ENCODE measurements around the gene ZEB1. TPM values are rescaled to one million over a fixed set of nuclear protein-coding genes. Genes with fewer than 3 reads are reported as not detected.
A peak's percentile ranks its signal among the peaks of the same experiment; 100 is the strongest.
"Not testable (repeated sequence)": the region's sequence is repeated elsewhere in the genome, so short reads cannot be mapped to it uniquely, and the experiment has no call there.

Gene ZEB1
- total RNA-seq, 1 donor from 2014 or later = 121 TPM

GRCh38 chr10:31366703-31367102 is 47.7 kb downstream of the ZEB1 start:
- no peak for DNase-seq (ENCODE audit: low read depth, low spot score)

GRCh38 chr10:31368724-31369123 is 49.7 kb downstream of the ZEB1 start:
- DNase-seq (ENCODE audit: low read depth, low spot score) = no peak

GRCh38 chr10:31372439-31372838 is 53.4 kb downstream of the ZEB1 start:
- DNase-seq (ENCODE audit: low read depth, low spot score) = no peak

GRCh38 chr10:31374146-31374696 is 55.2 kb downstream of the ZEB1 start:
- DNase-seq (ENCODE audit: low read depth, low spot score) = no peak

- DNase-seq (ENCODE audit: low read depth, low spot score) = no peak
These were observed 62.2 kb downstream of the ZEB1 start for GRCh38 chr10:31381171-31381570.

- DNase-seq (ENCODE audit: low read depth, low spot score) = no peak
These were observed 62.8 kb downstream of the ZEB1 start for GRCh38 chr10:31381766-31382316.

- no peak for DNase-seq (ENCODE audit: low read depth, low spot score)
These were observed 65.0 kb downstream of the ZEB1 start for GRCh38 chr10:31383810-31384588.

- DNase-seq (ENCODE audit: low read depth, low spot score) = peak; percentile 30
These were observed 65.6 kb downstream of the ZEB1 start for GRCh38 chr10:31384589-31384949.

GRCh38 chr10:31390804-31391203 is 71.8 kb downstream of the ZEB1 start:
- no peak for DNase-seq (ENCODE audit: low read depth, low spot score)

- no peak for DNase-seq (ENCODE audit: low read depth, low spot score)
These were observed 74.8 kb downstream of the ZEB1 start for GRCh38 chr10:31393844-31394243.

- DNase-seq (ENCODE audit: low read depth, low spot score) = no peak
These were observed 76.7 kb downstream of the ZEB1 start for GRCh38 chr10:31395695-31396094.

GRCh38 chr10:31396376-31396775 is 77.4 kb downstream of the ZEB1 start:
- no peak for DNase-seq (ENCODE audit: low read depth, low spot score)

- no peak for DNase-seq (ENCODE audit: low read depth, low spot score)
These were observed 78.8 kb downstream of the ZEB1 start for GRCh38 chr10:31397852-31398251.

- no peak for DNase-seq (ENCODE audit: low read depth, low spot score)
These were observed 80.2 kb downstream of the ZEB1 start for GRCh38 chr10:31399171-31399570.

- DNase-seq (ENCODE audit: low read depth, low spot score) = no peak
These were observed 80.6 kb downstream of the ZEB1 start for GRCh38 chr10:31399631-31400030.

- no peak for DNase-seq (ENCODE audit: low read depth, low spot score)
These were observed 82.3 kb downstream of the ZEB1 start for GRCh38 chr10:31401287-31401686.

- no peak for DNase-seq (ENCODE audit: low read depth, low spot score)
These were observed 85.6 kb downstream of the ZEB1 start for GRCh38 chr10:31404640-31405039.

- not testable (repeated sequence) for DNase-seq (ENCODE audit: low read depth, low spot score)
These were observed 86.8 kb downstream of the ZEB1 start for GRCh38 chr10:31405829-31406228.

GRCh38 chr10:31412397-31412796 is 93.4 kb downstream of the ZEB1 start:
- not testable (repeated sequence) for DNase-seq (ENCODE audit: low read depth, low spot score)

- DNase-seq (ENCODE audit: low read depth, low spot score) = no peak
These were observed 94.3 kb downstream of the ZEB1 start for GRCh38 chr10:31413325-31413724.

- DNase-seq (ENCODE audit: low read depth, low spot score) = no peak
These were observed 99.5 kb downstream of the ZEB1 start for GRCh38 chr10:31418481-31418880.

GRCh38 chr10:31419394-31420063 is 100.5 kb downstream of the ZEB1 start:
- DNase-seq (ENCODE audit: low read depth, low spot score) = no peak
